ENCODE results near the gene DHX15. TPM values are rescaled to one million over a fixed set of nuclear protein-coding genes. Genes with fewer than 3 reads are reported as not detected.

The DHX15 gene
- total and polyA plus RNA-seq, 9 of the 15 experiments (the other 6 are each of a cell fraction or from before 2014, with no cell fraction given), result 165 to 287 (median 208) TPM

- Histone ChIP-seq H3K9me3 (replicated peaks; ENCODE audit: control insufficient read depth, insufficient read depth, low read depth, low read length) (no peaks in the 10 kb centered on the region), H3K4me2 (ENCODE audit: insufficient read depth, low read length) (no peak overlapping the region), H3K4me3 (no peak overlapping the region), H3K36me3 (ENCODE audit: control insufficient read depth, insufficient read depth, low read length) (peaks cover 97% of the 10 kb centered on the region), H3K79me2 (ENCODE audit: control insufficient read depth, insufficient read depth, low read length) (peaks cover 68% of the 10 kb centered on the region), H3K27ac (ENCODE audit: extremely low read depth, low read depth, low read length) (no peak overlapping the region), H2AFZ (ENCODE audit: low read depth, low read length) (no peak overlapping the region), H3K27me3 (ENCODE audit: control insufficient read depth in 2 of 2, insufficient read depth in 2 of 2, low read length in 2 of 2) (no peaks in the 10 kb centered on the region), H4K20me1 (replicated peaks; ENCODE audit: control insufficient read depth, insufficient read depth, low read length) (no peaks in the 10 kb centered on the region), H3K9me1 (ENCODE audit: control insufficient read depth, insufficient read depth, low read length) (no peaks in the 10 kb centered on the region), H3K9ac (ENCODE audit: insufficient read depth in 1 of 2, low read depth in 2 of 2, low read length in 2 of 2) (no peak overlapping the region), H3K4me1 (replicated peaks in 1 of 2; ENCODE audit: control insufficient read depth in 2 of 2, insufficient read depth in 2 of 2, low read length in 2 of 2) (no peaks in the 10 kb centered on the region)
- in situ Hi-C loops (cut with MboI), result no loop called here
- CTCF ChIA-PET (ENCODE audit: low intra/inter-chr PET ratio), result no interaction called here
- BruUV-seq (replicated peaks), result no TSS peak
- ATAC-seq (peak; percentile 51; the same call in 1 of the 3 replicates), DNase-seq (ENCODE audit: extremely low read depth in 1 of 4, low spot score in 3 of 4) (no peak), FAIRE-seq (no peak)
- POLR2A ChIA-PET, result interaction anchor here (0.7 to 1.9 kb wide), 2 partner anchors 10 kb away, joined by 3 to 7 read pairs; no protein-coding TSS in a partner anchor
- intact Hi-C loops (cut with micrococcal nuclease), result no loop called here
- WGBS (ENCODE audit: insufficient coverage, low coverage, missing lambda C conversion rate), result 86% methylated on average over 7 of the region's 7 CpGs
- TF ChIP-seq ZNF133 (CRISPR knock-in tag; IDR thresholded peaks at IDR 0.05) (no peak), TRIM28 (IDR thresholded peaks at IDR 0.05) (no peak), ZNF431 (CRISPR knock-in tag; IDR thresholded peaks at IDR 0.05) (no peak), ZNF561 (CRISPR knock-in tag; conservative IDR thresholded peaks at IDR 0.05) (no peak), ZNF280A (IDR thresholded peaks at IDR 0.05; ENCODE audit: low read depth, partially characterized antibody) (no peak), MEIS2 (IDR thresholded peaks at IDR 0.05; ENCODE audit: partially characterized antibody) (no peak), PPARD (CRISPR knock-in tag; IDR thresholded peaks at IDR 0.05) (no peak), FUS (optimal IDR thresholded peaks at IDR 0.05; ENCODE audit: low read depth, low read length) (no peak), TFAP4 (CRISPR knock-in tag; IDR thresholded peaks at IDR 0.05; ENCODE audit: borderline replicate concordance) (no peak), SRSF9 (IDR thresholded peaks at IDR 0.05; ENCODE audit: borderline replicate concordance, low read depth, low read length) (no peak), ZNF277 (CRISPR knock-in tag; IDR thresholded peaks at IDR 0.05; ENCODE audit: borderline replicate concordance) (no peak), THRB (CRISPR knock-in tag; conservative IDR thresholded peaks at IDR 0.05) (no peak), ZBTB34 (CRISPR knock-in tag; IDR thresholded peaks at IDR 0.05) (no peak), SNAPC5 (CRISPR knock-in tag; IDR thresholded peaks at IDR 0.05) (no peak), ZNF699 (CRISPR knock-in tag; IDR thresholded peaks at IDR 0.05; ENCODE audit: insufficient replicate concordance) (no peak), KLF16 (IDR thresholded peaks at IDR 0.05) (no peak)
Measured at GRCh38 chr4:24537025-24537424, 47.3 kb downstream of the DHX15 start.

Measured in K562 (cell line).